Measurements from ENCODE around the gene YBX3. TPM values are rescaled to one million over a fixed set of nuclear protein-coding genes. Genes with fewer than 3 reads are reported as not detected.
A peak's percentile ranks its signal among the peaks of the same experiment; 100 is the strongest.

The YBX3 gene
- total and polyA plus RNA-seq, 2 donors from 2014 or later: 86.9 to 347 TPM

GRCh38 chr12:10759657-10760056 lies 36.5 kb upstream of the YBX3 start:
- peaks cover 0 to 11% (median 0%) of the 10 kb centered on the region in 3 donors for H3K9me3 ChIP-seq (ENCODE audit: control insufficient read depth in 2 of 3, insufficient read depth in 1 of 3, low read length in 3 of 3)
- no peaks in the 10 kb centered on the region for H3K36me3 ChIP-seq (ENCODE audit: control insufficient read depth in 2 of 3, insufficient read depth in 3 of 3, low read length in 3 of 3)
- H3K27ac ChIP-seq (ENCODE audit: low read depth in 2 of 2, low read length in 2 of 2): no peak overlapping the region
- no peaks in the 10 kb centered on the region for H3K4me1 ChIP-seq (ENCODE audit: control insufficient read depth in 2 of 3, insufficient read depth in 2 of 3, low read depth in 1 of 3, low read length in 3 of 3)
- FAIRE-seq (no peak), DNase-seq (no peak)
- intact Hi-C loops (cut with DNase I): no loop called here
- no peak for TF ChIP-seq CTCF (IDR thresholded peaks at IDR 0.05; ENCODE audit: borderline replicate concordance, extremely low read depth, insufficient read depth)
- H3K27me3 ChIP-seq (ENCODE audit: control insufficient read depth, insufficient read depth, low read length): no peaks in the 10 kb centered on the region
- no peak overlapping the region for H3K9ac ChIP-seq (ENCODE audit: low read length in 3 of 3)
- H3K4me3 ChIP-seq (ENCODE audit: low read length in 3 of 3): no peak overlapping the region

GRCh38 chr12:10756194-10756593 lies 33.1 kb upstream of the YBX3 start:
- intact Hi-C loops (cut with DNase I): no loop called here
- Histone ChIP-seq H3K4me1 (ENCODE audit: control insufficient read depth in 2 of 3, insufficient read depth in 2 of 3, low read depth in 1 of 3, low read length in 3 of 3) (no peaks in the 10 kb centered on the region), H3K9ac (ENCODE audit: low read length in 3 of 3) (no peak overlapping the region), H3K27ac (ENCODE audit: low read depth in 2 of 2, low read length in 2 of 2) (no peak overlapping the region), H3K9me3 (ENCODE audit: control insufficient read depth in 2 of 3, insufficient read depth in 1 of 3, low read length in 3 of 3) (peaks cover 0 to 11% (median 0%) of the 10 kb centered on the region in 3 donors), H3K27me3 (ENCODE audit: control insufficient read depth, insufficient read depth, low read length) (no peaks in the 10 kb centered on the region), H3K4me3 (ENCODE audit: low read length in 3 of 3) (no peak overlapping the region), H3K36me3 (ENCODE audit: control insufficient read depth in 2 of 3, insufficient read depth in 3 of 3, low read length in 3 of 3) (no peaks in the 10 kb centered on the region)
- TF ChIP-seq CTCF (IDR thresholded peaks at IDR 0.05; ENCODE audit: borderline replicate concordance, extremely low read depth, insufficient read depth): no peak
- no peak for FAIRE-seq
- DNase-seq: no peak

GRCh38 chr12:10753059-10753458 lies 29.9 kb upstream of the YBX3 start:
- no peaks in the 10 kb centered on the region for H3K36me3 ChIP-seq (ENCODE audit: control insufficient read depth in 2 of 3, insufficient read depth in 3 of 3, low read length in 3 of 3)
- H3K4me1 ChIP-seq (ENCODE audit: control insufficient read depth in 2 of 3, insufficient read depth in 2 of 3, low read depth in 1 of 3, low read length in 3 of 3): no peaks in the 10 kb centered on the region
- H3K9ac ChIP-seq (ENCODE audit: low read length in 3 of 3): no peak overlapping the region
- FAIRE-seq (no peak), DNase-seq (peak in 3 of 5 donors; percentile 16 to 55 (median 17))
- intact Hi-C loops (cut with DNase I): no loop called here
- no peak for TF ChIP-seq CTCF (IDR thresholded peaks at IDR 0.05; ENCODE audit: borderline replicate concordance, extremely low read depth, insufficient read depth)
- H3K27me3 ChIP-seq (ENCODE audit: control insufficient read depth, insufficient read depth, low read length): no peaks in the 10 kb centered on the region
- no peak overlapping the region for H3K27ac ChIP-seq (ENCODE audit: low read depth in 2 of 2, low read length in 2 of 2)
- peaks cover 0 to 11% (median 0%) of the 10 kb centered on the region in 3 donors for H3K9me3 ChIP-seq (ENCODE audit: control insufficient read depth in 2 of 3, insufficient read depth in 1 of 3, low read length in 3 of 3)
- no peak overlapping the region for H3K4me3 ChIP-seq (ENCODE audit: low read length in 3 of 3)

- FAIRE-seq (no peak), DNase-seq (no peak)
- intact Hi-C loops (cut with DNase I): no loop called here
- H3K27me3 ChIP-seq (ENCODE audit: control insufficient read depth, insufficient read depth, low read length): no peaks in the 10 kb centered on the region
- H3K4me3 ChIP-seq (ENCODE audit: low read length in 3 of 3): peak overlapping the region in 1 of 3 donors; percentile 63
- H3K9me3 ChIP-seq (ENCODE audit: control insufficient read depth in 2 of 3, insufficient read depth in 1 of 3, low read length in 3 of 3): no peaks in the 10 kb centered on the region
- no peak for TF ChIP-seq CTCF (IDR thresholded peaks at IDR 0.05; ENCODE audit: borderline replicate concordance, extremely low read depth, insufficient read depth)
- no peaks in the 10 kb centered on the region for H3K36me3 ChIP-seq (ENCODE audit: control insufficient read depth in 2 of 3, insufficient read depth in 3 of 3, low read length in 3 of 3)
- H3K9ac ChIP-seq (ENCODE audit: low read length in 3 of 3): peak overlapping the region in 1 of 3 donors; percentile 20
- no peak overlapping the region for H3K27ac ChIP-seq (ENCODE audit: low read depth in 2 of 2, low read length in 2 of 2)
- no peaks in the 10 kb centered on the region for H3K4me1 ChIP-seq (ENCODE audit: control insufficient read depth in 2 of 3, insufficient read depth in 2 of 3, low read depth in 1 of 3, low read length in 3 of 3)
Measured at GRCh38 chr12:10750385-10750727, 27.2 kb upstream of the YBX3 start.
